Mesenchymal stem cell (in vitro differentiated cells and primary cell): ENCODE results near the gene CTDSP2.

Experiments used
- DNase-seq: peaks from one replicate; pipeline ENCODE4 v3.0.0-alpha.2; 2013
- H2AFZ ChIP-seq: one replicate; pipeline ENCODE4 v1.6.1; 2013; ENCODE audit warnings: low read depth, mild to moderate bottlenecking, control low read depth, inconsistent platforms, low read length, moderate library complexity
- H2AK5ac ChIP-seq: 2 replicates; pipeline ENCODE4 v1.6.1; 2013; ENCODE audit warnings: low read length, moderate library complexity, mild to moderate bottlenecking, inconsistent platforms; ENCODE audit not compliant: severe bottlenecking
- H2BK120ac ChIP-seq: one replicate; pipeline ENCODE4 v1.6.1; 2013; ENCODE audit warnings: low read depth, mild to moderate bottlenecking, inconsistent platforms, low read length, moderate library complexity
- H2BK12ac ChIP-seq, 2 experiments: one replicate each; pipeline ENCODE4 v1.6.1; 2013; ENCODE audit warnings: inconsistent platforms in 2 of 2, low read length in 2 of 2, mild to moderate bottlenecking in 2 of 2, moderate library complexity in 2 of 2, control low read depth in 1 of 2
- H2BK15ac ChIP-seq: one replicate; pipeline ENCODE4 v1.6.1; 2013; ENCODE audit warnings: mild to moderate bottlenecking, low read depth, inconsistent platforms; ENCODE audit not compliant: poor library complexity, severe bottlenecking
- H2BK5ac ChIP-seq: 2 replicates; pipeline ENCODE4 v1.6.1; 2013; ENCODE audit warnings: low read depth, mild to moderate bottlenecking, low read length, control low read depth, inconsistent platforms; ENCODE audit not compliant: poor library complexity, severe bottlenecking
- H3K14ac ChIP-seq, 2 experiments: one replicate each; pipeline ENCODE4 v1.6.1; 2013; ENCODE audit warnings: inconsistent platforms in 2 of 2, low read length in 2 of 2, control low read depth in 1 of 2, mild to moderate bottlenecking in 1 of 2, moderate library complexity in 1 of 2
- H3K18ac ChIP-seq, 2 experiments: one replicate each; pipeline ENCODE4 v1.6.1; 2013; ENCODE audit warnings: inconsistent platforms in 2 of 2, low read length in 2 of 2, control low read depth in 1 of 2, low read depth in 1 of 2, mild to moderate bottlenecking in 1 of 2
- H3K23ac ChIP-seq, 2 experiments: one replicate each; pipeline ENCODE4 v1.6.1; 2013; ENCODE audit warnings: inconsistent platforms in 2 of 2, low read length in 2 of 2, mild to moderate bottlenecking in 2 of 2, moderate library complexity in 2 of 2, control low read depth in 1 of 2
- H3K27ac ChIP-seq: 2 replicates; pipeline ENCODE4 v1.5.1; 2013; ENCODE audit warnings: mild to moderate bottlenecking, moderate library complexity, low read length, control low read depth, inconsistent platforms; ENCODE audit not compliant: poor library complexity, severe bottlenecking
- H3K27me3 ChIP-seq, 2 experiments: 2 replicates each; pipeline versions ENCODE4 v1.6.1 to v1.7.0; 2013; ENCODE audit warnings: low read length in 2 of 2, mild to moderate bottlenecking in 2 of 2, moderate library complexity in 2 of 2, control low read depth in 1 of 2, inconsistent platforms in 1 of 2; ENCODE audit not compliant: control insufficient read depth in 1 of 2, insufficient read depth in 1 of 2
- H3K36me3 ChIP-seq, 2 experiments: 2 replicates each; pipeline versions ENCODE4 v1.6.1 to v1.7.0; 2013; ENCODE audit warnings: low read length in 2 of 2, control low read depth in 1 of 2, inconsistent platforms in 1 of 2, low read depth in 1 of 2, mild to moderate bottlenecking in 1 of 2; ENCODE audit not compliant: insufficient read depth in 2 of 2, control insufficient read depth in 1 of 2
- H3K4ac ChIP-seq, 2 experiments: one replicate each; pipeline ENCODE4 v1.6.1; 2013; ENCODE audit warnings: inconsistent platforms in 2 of 2, low read length in 2 of 2, mild to moderate bottlenecking in 2 of 2, moderate library complexity in 2 of 2, control low read depth in 1 of 2, low read depth in 1 of 2
- H3K4me1 ChIP-seq: 2 replicates; pipeline ENCODE4 v1.6.1; 2013; ENCODE audit warnings: low read depth, low read length, control low read depth; ENCODE audit not compliant: control insufficient read depth, insufficient read depth
- H3K4me2 ChIP-seq: 2 replicates; pipeline ENCODE4 v1.6.1; 2013; ENCODE audit warnings: low read length, mild to moderate bottlenecking, inconsistent platforms; ENCODE audit not compliant: poor library complexity, severe bottlenecking
- H3K4me3 ChIP-seq, 2 experiments: 2 replicates each; pipeline versions ENCODE4 v1.5.1 to v1.7.0; 2013; ENCODE audit warnings: low read length in 2 of 2, mild to moderate bottlenecking in 2 of 2, control low read depth in 1 of 2, low read depth in 1 of 2; ENCODE audit not compliant: insufficient read depth in 1 of 2
- H3K79me1 ChIP-seq: replicated peaks from 2 replicates; pipeline ENCODE4 v1.6.1; 2013; ENCODE audit warnings: mild to moderate bottlenecking, control low read depth, low read length, inconsistent platforms; ENCODE audit not compliant: poor library complexity, severe bottlenecking
- H3K9ac ChIP-seq: 2 replicates; pipeline ENCODE4 v1.7.0; 2013; ENCODE audit warnings: mild to moderate bottlenecking, low read length, moderate library complexity
- H3K9me3 ChIP-seq: 2 replicates; pipeline ENCODE4 v1.7.0; 2013; ENCODE audit warnings: mild to moderate bottlenecking, low read length; ENCODE audit not compliant: control insufficient read depth
- H4K8ac ChIP-seq: one replicate; pipeline ENCODE4 v1.6.1; 2013; ENCODE audit warnings: inconsistent platforms, mild to moderate bottlenecking, low read length, moderate library complexity
- H4K91ac ChIP-seq: one replicate; pipeline ENCODE4 v1.6.1; 2013; ENCODE audit warnings: mild to moderate bottlenecking, low read length, inconsistent platforms
- WGBS: methylation state at CpG from one replicate; pipeline ENCODE4 v1.1.7; 2013; ENCODE audit warnings: mixed read lengths; 5-methylcytosine and 5-hydroxymethylcytosine counted together

CTDSP2 gene

GRCh38 chr12:57885207-57885606 is 38.7 kb upstream of the CTDSP2 start:
- Histone ChIP-seq H2BK15ac (no peak overlapping the region), H3K27ac (no peak overlapping the region), H3K4me1 (peaks cover 10% of the 10 kb centered on the region), H4K8ac (no peak overlapping the region), H2AFZ (no peak overlapping the region), H3K4me2 (no peak overlapping the region), H3K23ac (no peak overlapping the region), H3K14ac (no peak overlapping the region), H2BK5ac (no peak overlapping the region), H3K9ac (no peak overlapping the region), H3K4ac (no peak overlapping the region), H3K18ac (no peak overlapping the region), H4K91ac (no peak overlapping the region), H3K79me1 (no peaks in the 10 kb centered on the region), H2BK120ac (no peak overlapping the region), H3K27me3 (no peaks in the 10 kb centered on the region), H3K4me3 (no peak overlapping the region), H2AK5ac (no peak overlapping the region), H2BK12ac (no peak overlapping the region), H3K9me3 (no peaks in the 10 kb centered on the region), H3K36me3 (no peaks in the 10 kb centered on the region)
- WGBS, result 96% methylated on average over 5 of the region's 6 CpGs
- DNase-seq, result no peak

- Histone ChIP-seq H3K14ac (no peak overlapping the region), H3K23ac (no peak overlapping the region), H3K27ac (no peak overlapping the region), H3K79me1 (no peaks in the 10 kb centered on the region), H3K9me3 (no peaks in the 10 kb centered on the region), H2AK5ac (no peak overlapping the region), H4K8ac (no peak overlapping the region), H2BK15ac (no peak overlapping the region), H3K4me1 (peaks cover 9% of the 10 kb centered on the region), H2BK12ac (no peak overlapping the region), H2BK120ac (no peak overlapping the region), H3K4me2 (no peak overlapping the region), H2BK5ac (no peak overlapping the region), H2AFZ (no peak overlapping the region), H3K18ac (no peak overlapping the region), H4K91ac (no peak overlapping the region), H3K36me3 (no peaks in the 10 kb centered on the region), H3K9ac (no peak overlapping the region), H3K4me3 (no peak overlapping the region), H3K27me3 (no peaks in the 10 kb centered on the region), H3K4ac (no peak overlapping the region)
- DNase-seq, result no peak
Measured at GRCh38 chr12:57883700-57884099, 37.2 kb upstream of the CTDSP2 start.

DNA sequence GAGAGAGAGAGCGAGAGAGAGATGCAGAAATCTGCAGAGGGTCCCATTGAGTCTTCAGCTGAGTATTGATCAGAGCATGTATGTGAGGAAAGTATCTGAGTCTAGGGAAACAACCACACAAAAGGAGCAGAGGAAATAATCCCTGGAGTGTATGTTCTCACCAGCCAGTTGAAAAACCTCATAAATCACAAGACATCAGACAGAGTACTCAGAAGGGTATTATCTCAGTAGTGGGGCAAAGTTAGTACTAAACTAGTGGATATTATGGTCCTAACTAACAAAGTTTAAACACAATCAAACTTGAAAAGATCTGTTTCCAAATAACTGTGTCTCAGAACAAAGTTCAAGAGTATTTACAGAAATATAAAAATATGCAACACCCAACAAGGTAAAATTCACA is 36.5 kb upstream of the CTDSP2 start:
- Histone ChIP-seq H3K14ac (no peak overlapping the region), H2AFZ (no peak overlapping the region), H3K9ac (no peak overlapping the region), H2AK5ac (no peak overlapping the region), H3K18ac (no peak overlapping the region), H3K9me3 (no peaks in the 10 kb centered on the region), H3K4me2 (no peak overlapping the region), H2BK120ac (no peak overlapping the region), H3K4me3 (no peak overlapping the region), H4K8ac (no peak overlapping the region), H3K4ac (no peak overlapping the region), H3K23ac (no peak overlapping the region), H3K79me1 (no peaks in the 10 kb centered on the region), H2BK5ac (no peak overlapping the region), H2BK15ac (no peak overlapping the region), H3K4me1 (peaks cover 4% of the 10 kb centered on the region), H4K91ac (no peak overlapping the region), H3K27ac (no peak overlapping the region), H3K27me3 (no peaks in the 10 kb centered on the region), H2BK12ac (peak overlapping the region in 1 of 2 experiments; percentile 6), H3K36me3 (no peaks in the 10 kb centered on the region)
- DNase-seq, result no peak
- 94% methylated on average over 1 of the region's 1 CpG for WGBS

DNA sequence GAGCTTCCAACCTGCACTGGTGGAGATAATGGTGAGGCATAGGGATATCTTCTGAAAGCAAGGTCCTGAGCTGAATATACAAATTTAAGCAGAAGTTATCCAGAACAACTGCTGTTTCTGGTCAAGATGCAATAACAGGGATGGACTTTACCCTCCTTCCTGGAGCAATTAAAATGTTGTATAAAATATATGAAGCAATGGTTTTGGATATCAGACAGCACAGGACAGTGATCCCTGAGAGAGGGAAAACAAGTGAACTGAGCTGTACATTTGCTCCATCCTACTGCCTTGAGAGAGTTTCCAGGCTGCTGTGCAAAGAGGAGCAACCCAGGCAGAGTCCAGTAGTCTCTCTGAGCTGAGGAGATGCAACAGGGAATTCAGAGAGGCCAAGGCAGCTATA is 36.0 kb upstream of the CTDSP2 start:
- H3K27me3 ChIP-seq, result no peaks in the 10 kb centered on the region
- no peak overlapping the region for H2BK5ac ChIP-seq
- no peak overlapping the region for H3K4ac ChIP-seq
- no peaks in the 10 kb centered on the region for H3K36me3 ChIP-seq
- H3K18ac ChIP-seq, result no peak overlapping the region
- H4K91ac ChIP-seq, result no peak overlapping the region
- H2BK12ac ChIP-seq, result peak overlapping the region in 1 of 2 experiments; percentile 6
- no peak overlapping the region for H3K23ac ChIP-seq
- no peak overlapping the region for H3K4me3 ChIP-seq
- H3K79me1 ChIP-seq, result no peaks in the 10 kb centered on the region
- H2AK5ac ChIP-seq, result no peak overlapping the region
- H3K4me1 ChIP-seq, result no peaks in the 10 kb centered on the region
- H3K9ac ChIP-seq, result no peak overlapping the region
- no peak overlapping the region for H3K4me2 ChIP-seq
- DNase-seq, result no peak
- H3K9me3 ChIP-seq, result no peaks in the 10 kb centered on the region
- no peak overlapping the region for H4K8ac ChIP-seq
- H3K27ac ChIP-seq, result no peak overlapping the region
- H2BK15ac ChIP-seq, result no peak overlapping the region
- no peak overlapping the region for H2BK120ac ChIP-seq
- H3K14ac ChIP-seq, result no peak overlapping the region
- H2AFZ ChIP-seq, result no peak overlapping the region
